Smooth muscle cell (in vitro differentiated cells): Measurements from ENCODE around the gene AIDA. TPM values are rescaled to one million over a fixed set of nuclear protein-coding genes. Genes with fewer than 3 reads are reported as not detected.

Source experiments
- DNase-seq: peaks from one replicate; lab custom pipeline; 2025; ENCODE audit not compliant: unreplicated experiment; lab: John Stamatoyannopoulos, UW
- H2AFZ ChIP-seq: fragments of 200-600 bp; sonication (generic); 2 replicates; pipeline ENCODE4 v1.6.0; 2016; ENCODE audit warnings: antibody characterized with exemption, low read depth, mild to moderate bottlenecking
- H3F3A ChIP-seq: fragments of 200-600 bp; sonication (generic); 2 replicates; pipeline ENCODE4 v1.6.0; 2017; ENCODE audit warnings: antibody characterized with exemption, low read depth
- H3K27ac ChIP-seq: fragments of 200-600 bp; sonication (generic); 2 replicates; pipeline ENCODE4 v1.5.1; 2016; ENCODE audit warnings: low read depth, mild to moderate bottlenecking
- H3K27me3 ChIP-seq: fragments of 200-600 bp; sonication (generic); 2 replicates; pipeline ENCODE4 v1.6.1; 2016; ENCODE audit warnings: low read depth, mild to moderate bottlenecking
- H3K36me3 ChIP-seq: fragments of 200-600 bp; sonication (generic); 2 replicates; pipeline ENCODE4 v1.5.1; 2016; ENCODE audit warnings: low read depth
- H3K4me1 ChIP-seq: fragments of 200-600 bp; sonication (generic); 2 replicates; pipeline ENCODE4 v1.5.1; 2016; ENCODE audit warnings: low read depth
- H3K4me2 ChIP-seq: fragments of 200-600 bp; sonication (generic); 2 replicates; pipeline ENCODE4 v1.6.0; 2016; ENCODE audit warnings: mild to moderate bottlenecking
- H3K4me3 ChIP-seq: fragments of 200-600 bp; sonication (generic); 2 replicates; pipeline ENCODE4 v1.5.1; 2016; ENCODE audit warnings: mild to moderate bottlenecking
- H3K79me2 ChIP-seq: fragments of 200-600 bp; sonication (generic); 2 replicates; pipeline ENCODE4 v1.6.0; 2016; ENCODE audit warnings: low read depth, mild to moderate bottlenecking
- H3K9ac ChIP-seq: fragments of 200-600 bp; sonication (generic); 2 replicates; pipeline ENCODE4 v1.6.0; 2016; ENCODE audit warnings: low read depth
- H3K9me3 ChIP-seq: fragments of 200-600 bp; sonication (generic); replicated peaks from 2 replicates; pipeline ENCODE4 v1.5.1; 2016; ENCODE audit warnings: low read depth
- H4K20me1 ChIP-seq: fragments of 200-600 bp; sonication (generic); 2 replicates; pipeline ENCODE4 v1.6.0; 2016; ENCODE audit warnings: low read depth
- CTCF ChIP-seq: fragments of 200-600 bp; sonication (generic); IDR thresholded peaks from 2 replicates; pipeline ENCODE4 v1.5.1; 2017; ENCODE audit warnings: borderline replicate concordance, mild to moderate bottlenecking, antibody characterized with exemption; ENCODE audit not compliant: insufficient read depth, poor library complexity, severe bottlenecking
- WGBS: methylation state at CpG from one replicate; pipeline ENCODE4 v1.1.7; 2016; ENCODE audit warnings: low lambda C conversion rate; 5-methylcytosine and 5-hydroxymethylcytosine counted together
- polyA plus RNA-seq: library from polyadenylated mRNA; unstranded; fragments of >200 nt; fragmentation: Nextera tagmentation; extraction: Ambion mirVana; gene quantifications from 2 replicates; pipeline ENCODE4 v1.2.1, GENCODE V29; 2016
- total RNA-seq: library from RNA; depleted of rRNA; stranded (reverse); fragments of >200 nt; gene quantifications from 2 replicates; pipeline ENCODE4 v1.2.3, GENCODE V29; 2014

The AIDA gene
- total and polyA plus RNA-seq, 2 experiments from 2014 or later, result 40.6 to 50.9 TPM

- H3K79me2 ChIP-seq, result peaks cover 45% of the 10 kb centered on the region
- no peak overlapping the region for H3K4me3 ChIP-seq
- DNase-seq, result no peak
- H3K27me3 ChIP-seq, result no peaks in the 10 kb centered on the region
- no peak overlapping the region for H3K27ac ChIP-seq
- no peak overlapping the region for H3K4me2 ChIP-seq
- no peaks in the 10 kb centered on the region for H3F3A ChIP-seq
- H4K20me1 ChIP-seq, result peaks cover 45% of the 10 kb centered on the region
- 97% methylated on average over 2 of the region's 2 CpGs for WGBS
- no peak overlapping the region for H2AFZ ChIP-seq
- no peak for TF ChIP-seq CTCF
- H3K4me1 ChIP-seq, result no peaks in the 10 kb centered on the region
- no peaks in the 10 kb centered on the region for H3K9me3 ChIP-seq
- H3K36me3 ChIP-seq, result peaks cover 22% of the 10 kb centered on the region
- no peak overlapping the region for H3K9ac ChIP-seq
Measured at GRCh38 chr1:222697826-222698225, 14.5 kb downstream of the AIDA start.

- Histone ChIP-seq H3K27me3 (no peaks in the 10 kb centered on the region), H3K27ac (no peak overlapping the region), H3K36me3 (peaks cover 16% of the 10 kb centered on the region), H2AFZ (no peak overlapping the region), H3K9ac (no peak overlapping the region), H3K4me2 (no peak overlapping the region), H3K4me3 (no peak overlapping the region), H4K20me1 (peaks cover 41% of the 10 kb centered on the region), H3K79me2 (peaks cover 43% of the 10 kb centered on the region), H3K9me3 (no peaks in the 10 kb centered on the region), H3K4me1 (no peaks in the 10 kb centered on the region), H3F3A (no peaks in the 10 kb centered on the region)
- TF ChIP-seq CTCF, result no peak
- no peak for DNase-seq
- 98% methylated on average over 2 of the region's 2 CpGs for WGBS
Measured at GRCh38 chr1:222697203-222697602, 15.1 kb downstream of the AIDA start.

GRCh38 chr1:222696741-222697140, 15.6 kb downstream of the AIDA start:
- Histone ChIP-seq H3K27ac (no peak overlapping the region), H3K4me3 (no peak overlapping the region), H4K20me1 (peaks cover 41% of the 10 kb centered on the region), H2AFZ (no peak overlapping the region), H3K9ac (no peak overlapping the region), H3K4me2 (no peak overlapping the region), H3F3A (no peaks in the 10 kb centered on the region), H3K9me3 (no peaks in the 10 kb centered on the region), H3K36me3 (peaks cover 16% of the 10 kb centered on the region), H3K27me3 (no peaks in the 10 kb centered on the region), H3K4me1 (no peaks in the 10 kb centered on the region), H3K79me2 (peaks cover 47% of the 10 kb centered on the region)
- DNase-seq, result no peak
- 97% methylated on average over 8 of the region's 8 CpGs for WGBS
- TF ChIP-seq CTCF, result no peak

- Histone ChIP-seq H3K4me1 (no peaks in the 10 kb centered on the region), H3F3A (no peaks in the 10 kb centered on the region), H3K36me3 (peaks cover 14% of the 10 kb centered on the region), H3K79me2 (peaks cover 43% of the 10 kb centered on the region), H4K20me1 (peaks cover 49% of the 10 kb centered on the region), H3K9me3 (no peaks in the 10 kb centered on the region), H2AFZ (no peak overlapping the region), H3K27ac (no peak overlapping the region), H3K27me3 (no peaks in the 10 kb centered on the region), H3K4me3 (no peak overlapping the region), H3K4me2 (no peak overlapping the region), H3K9ac (no peak overlapping the region)
- DNase-seq, result no peak
- no peak for TF ChIP-seq CTCF
- 93% methylated on average over 5 of the region's 5 CpGs for WGBS
Measured at GRCh38 chr1:222694927-222695326, 17.4 kb downstream of the AIDA start.
